ENCODE measurements around the gene ZNF627. TPM values are rescaled to one million over a fixed set of nuclear protein-coding genes. Genes with fewer than 3 reads are reported as not detected.

The ZNF627 gene
- total RNA-seq, 1 donor from 2014 or later, result 9.4 TPM

GRCh38 chr19:11578258-11579142, 18.8 kb upstream of the ZNF627 start:
- Histone ChIP-seq H3K36me3 (no peaks in the 10 kb centered on the region), H3K27me3 (ENCODE audit: low read depth) (no peaks in the 10 kb centered on the region), H3K27ac (peak overlapping the region; percentile 82), H3K4me1 (peaks cover 67% of the 10 kb centered on the region), H3K9me3 (no peaks in the 10 kb centered on the region), H3K4me3 (peak overlapping the region; percentile 64)
- intact Hi-C loops (cut with DNase I), result no loop called here
- DNase-seq, result peak; percentile 92
- ATAC-seq, result peak; percentile 54 to 71
- TF ChIP-seq CTCF (IDR thresholded peaks at IDR 0.05), result no peak

GRCh38 chr19:11580116-11580515, 17.2 kb upstream of the ZNF627 start:
- Histone ChIP-seq H3K4me3 (peak overlapping the region; percentile 64), H3K27me3 (ENCODE audit: low read depth) (no peaks in the 10 kb centered on the region), H3K4me1 (peaks cover 72% of the 10 kb centered on the region), H3K27ac (peak overlapping the region; percentile 84), H3K36me3 (no peaks in the 10 kb centered on the region), H3K9me3 (no peaks in the 10 kb centered on the region)
- DNase-seq, result no peak
- no peak for TF ChIP-seq CTCF (IDR thresholded peaks at IDR 0.05)
- intact Hi-C loops (cut with DNase I), result no loop called here
- no peak for ATAC-seq

GRCh38 chr19:11581740-11582139, 15.5 kb upstream of the ZNF627 start:
- TF ChIP-seq CTCF (IDR thresholded peaks at IDR 0.05), result no peak
- intact Hi-C loops (cut with DNase I), result no loop called here
- peak overlapping the region; percentile 28 for H3K4me3 ChIP-seq
- no peaks in the 10 kb centered on the region for H3K36me3 ChIP-seq
- ATAC-seq (peak; percentile 46 to 72), DNase-seq (no peak)
- H3K27me3 ChIP-seq (ENCODE audit: low read depth), result no peaks in the 10 kb centered on the region
- peak overlapping the region; percentile 84 for H3K27ac ChIP-seq
- H3K4me1 ChIP-seq, result peaks cover 64% of the 10 kb centered on the region
- no peaks in the 10 kb centered on the region for H3K9me3 ChIP-seq

GRCh38 chr19:11586331-11586730, 11.0 kb upstream of the ZNF627 start:
- no peak for TF ChIP-seq CTCF (IDR thresholded peaks at IDR 0.05)
- ATAC-seq, result no peak
- Histone ChIP-seq H3K36me3 (no peaks in the 10 kb centered on the region), H3K27ac (no peak overlapping the region), H3K4me1 (peaks cover 24% of the 10 kb centered on the region), H3K4me3 (no peak overlapping the region), H3K9me3 (no peaks in the 10 kb centered on the region), H3K27me3 (ENCODE audit: low read depth) (no peaks in the 10 kb centered on the region)
- intact Hi-C loops (cut with DNase I), result no loop called here
- DNase-seq, result no peak

GRCh38 chr19:11587302-11587974, 9.8 kb upstream of the ZNF627 start:
- peak; percentile 93 to 94 for ATAC-seq
- no peak overlapping the region for H3K27ac ChIP-seq

More at GRCh38 chr19:11587302-11587974, 9.8 kb upstream of the ZNF627 start:
- peak; percentile 79 for DNase-seq
- Histone ChIP-seq H3K27me3 (ENCODE audit: low read depth) (no peaks in the 10 kb centered on the region), H3K36me3 (no peaks in the 10 kb centered on the region), H3K9me3 (no peaks in the 10 kb centered on the region), H3K4me3 (no peak overlapping the region), H3K4me1 (peaks cover 13% of the 10 kb centered on the region)
- intact Hi-C loops (cut with DNase I), result no loop called here
- peak; percentile 88 for TF ChIP-seq CTCF (IDR thresholded peaks at IDR 0.05)

All from lower lobe of right lung (tissue), 2 donors.